Ectodermal cell (in vitro differentiated cells): Measurements from ENCODE around the gene BICD2.

Source experiments
- H3K27ac ChIP-seq: 2 replicates; pipeline ENCODE4 v1.7.0; 2013; ENCODE audit warnings: mild to moderate bottlenecking, low read depth, low read length; ENCODE audit not compliant: insufficient read depth, poor library complexity, severe bottlenecking
- H3K27me3 ChIP-seq: 2 replicates; pipeline ENCODE4 v1.7.0; 2013; ENCODE audit warnings: mild to moderate bottlenecking, low read length; ENCODE audit not compliant: insufficient read depth, control insufficient read depth, poor library complexity, severe bottlenecking
- H3K36me3 ChIP-seq: one replicate; pipeline ENCODE4 v1.7.0; 2013; ENCODE audit warnings: low read length; ENCODE audit not compliant: control insufficient read depth, insufficient read depth
- H3K4me1 ChIP-seq: one replicate; pipeline ENCODE4 v1.7.0; 2013; ENCODE audit warnings: low read length; ENCODE audit not compliant: control insufficient read depth, insufficient read depth
- H3K4me3 ChIP-seq: 2 replicates; pipeline ENCODE4 v1.7.0; 2013; ENCODE audit warnings: low read depth, low read length, control low read depth; ENCODE audit not compliant: insufficient read depth
- H3K9me3 ChIP-seq: 2 replicates; pipeline ENCODE4 v1.7.0; 2013; ENCODE audit warnings: mild to moderate bottlenecking, low read length, moderate library complexity; ENCODE audit not compliant: control insufficient read depth
- WGBS, 2 experiments: methylation state at CpG; one replicate each; pipeline ENCODE4 v1.1.7; 2013; ENCODE audit warnings: missing lambda C conversion rate in 2 of 2; 5-methylcytosine and 5-hydroxymethylcytosine counted together

Gene BICD2

DNA sequence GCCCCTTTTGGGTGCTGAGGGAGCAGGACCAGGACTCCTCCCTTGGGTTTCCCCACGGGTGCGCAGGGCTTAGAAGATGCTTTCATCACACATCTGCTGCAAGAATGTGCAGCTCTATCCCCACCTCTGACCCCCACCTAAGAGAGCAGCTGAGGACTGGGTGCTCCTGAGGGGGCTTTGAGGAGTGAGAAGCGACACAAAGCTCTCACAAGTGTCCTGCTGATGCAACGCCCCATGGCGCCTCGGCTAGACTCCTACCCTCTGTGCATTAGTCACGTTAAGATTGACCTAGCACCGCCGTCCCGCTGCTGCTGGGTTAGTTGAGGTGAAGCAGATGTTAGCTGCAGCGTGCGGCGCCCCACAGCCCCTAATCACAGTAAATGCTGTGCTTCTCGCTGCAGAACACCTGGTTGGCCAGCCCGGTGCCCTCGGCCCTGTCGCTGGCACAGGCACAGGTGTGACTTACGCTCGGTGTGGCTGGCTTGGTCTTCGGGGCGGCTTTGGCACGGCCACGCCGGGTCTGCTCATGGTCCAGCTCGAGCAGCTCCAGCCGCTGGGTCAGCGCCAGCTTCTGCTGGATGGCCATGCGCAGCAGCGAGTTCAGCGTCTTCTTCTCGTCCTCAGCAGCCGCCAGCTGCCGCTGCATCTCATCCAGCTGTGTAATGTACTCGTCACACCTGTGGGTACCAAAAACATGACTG lies 49.7 kb downstream of the BICD2 start:
- 96 to 97% methylated on average over 34 of the region's 34 CpGs for WGBS, 2 experiments

DNA sequence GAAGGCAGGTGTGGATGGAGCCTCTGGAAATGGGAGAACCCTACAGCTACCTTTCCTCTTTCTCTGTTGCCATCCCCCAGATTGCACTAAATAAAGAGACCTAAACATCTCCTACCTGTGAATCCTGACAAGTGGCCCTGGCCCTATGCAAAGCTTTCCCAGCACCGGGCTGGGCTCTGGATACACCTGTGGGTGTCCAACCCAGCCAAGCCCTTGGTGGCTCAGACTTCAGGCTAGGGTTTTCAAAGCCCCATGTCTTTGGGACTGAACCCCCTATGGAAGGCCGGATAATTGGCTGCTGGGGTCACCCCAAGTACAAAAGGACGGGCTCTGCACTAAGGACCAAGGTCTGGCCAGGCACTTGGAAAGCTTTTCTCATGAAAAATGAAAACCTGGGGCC lies 50.6 kb downstream of the BICD2 start:
- no peaks in the 10 kb centered on the region for H3K27me3 ChIP-seq
- peaks cover 25% of the 10 kb centered on the region for H3K36me3 ChIP-seq
- 93 to 94% methylated on average over 3 of the region's 3 CpGs for WGBS, 2 experiments
- no peaks in the 10 kb centered on the region for H3K4me1 ChIP-seq
- H3K4me3 ChIP-seq: no peak overlapping the region
- H3K27ac ChIP-seq: no peak overlapping the region
- no peaks in the 10 kb centered on the region for H3K9me3 ChIP-seq

More for the DNA sequence above, 49.7 kb downstream of the BICD2 start:
- H3K27ac ChIP-seq: no peak overlapping the region
- peaks cover 33% of the 10 kb centered on the region for H3K36me3 ChIP-seq
- H3K27me3 ChIP-seq: no peaks in the 10 kb centered on the region
- no peaks in the 10 kb centered on the region for H3K4me1 ChIP-seq
- no peaks in the 10 kb centered on the region for H3K9me3 ChIP-seq
- H3K4me3 ChIP-seq: no peak overlapping the region

DNA sequence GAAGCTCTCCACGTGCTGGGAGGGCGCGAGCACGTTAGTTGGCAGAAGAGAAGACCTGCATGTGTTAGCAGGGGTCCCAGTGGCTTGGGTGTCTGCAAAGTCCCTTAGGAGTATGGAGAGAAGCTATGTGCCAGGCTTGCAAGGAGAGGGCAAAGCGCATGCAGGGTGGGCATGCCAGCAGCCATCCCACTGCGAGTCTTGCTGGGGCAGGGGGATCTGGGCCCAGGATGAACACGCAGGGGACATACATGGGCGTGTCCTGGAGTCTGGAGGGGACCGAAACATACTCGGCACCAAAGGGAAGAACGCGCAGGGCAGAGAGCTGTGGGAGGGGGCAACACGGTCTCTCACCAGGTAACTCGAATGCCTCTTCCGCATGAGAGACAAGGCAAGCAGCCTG lies 51.1 kb downstream of the BICD2 start:
- 94 to 95% methylated on average over 15 of the region's 15 CpGs for WGBS, 2 experiments
- H3K36me3 ChIP-seq: peaks cover 20% of the 10 kb centered on the region

DNA sequence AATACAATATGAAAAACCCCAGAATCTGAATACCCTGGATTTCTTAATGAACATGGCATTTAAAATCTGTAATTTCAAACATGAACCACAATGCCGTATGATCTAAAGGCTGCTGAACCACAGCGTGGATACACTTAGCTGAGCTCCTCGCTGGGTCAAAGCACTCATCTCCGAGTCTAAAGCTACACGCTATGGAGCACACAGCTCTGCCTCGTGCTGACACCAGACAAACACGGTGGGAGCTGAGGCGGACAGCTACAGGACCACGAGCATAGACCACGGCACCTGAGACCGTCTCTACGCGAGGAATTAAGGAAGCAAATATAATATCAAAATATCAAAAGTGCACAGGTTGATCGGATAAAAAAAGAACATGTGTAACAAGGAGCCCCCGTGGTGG lies 51.9 kb downstream of the BICD2 start:
- no peak overlapping the region for H3K27ac ChIP-seq
- no peaks in the 10 kb centered on the region for H3K27me3 ChIP-seq
- 95 to 97% methylated on average over 15 of the region's 15 CpGs for WGBS, 2 experiments
- no peak overlapping the region for H3K4me3 ChIP-seq
- no peaks in the 10 kb centered on the region for H3K9me3 ChIP-seq
- H3K4me1 ChIP-seq: no peaks in the 10 kb centered on the region
- H3K36me3 ChIP-seq: peaks cover 17% of the 10 kb centered on the region

More for the DNA sequence above, 51.1 kb downstream of the BICD2 start:
- no peaks in the 10 kb centered on the region for H3K4me1 ChIP-seq
- H3K27ac ChIP-seq: no peak overlapping the region
- no peaks in the 10 kb centered on the region for H3K27me3 ChIP-seq
- H3K9me3 ChIP-seq: no peaks in the 10 kb centered on the region
- H3K4me3 ChIP-seq: no peak overlapping the region

DNA sequence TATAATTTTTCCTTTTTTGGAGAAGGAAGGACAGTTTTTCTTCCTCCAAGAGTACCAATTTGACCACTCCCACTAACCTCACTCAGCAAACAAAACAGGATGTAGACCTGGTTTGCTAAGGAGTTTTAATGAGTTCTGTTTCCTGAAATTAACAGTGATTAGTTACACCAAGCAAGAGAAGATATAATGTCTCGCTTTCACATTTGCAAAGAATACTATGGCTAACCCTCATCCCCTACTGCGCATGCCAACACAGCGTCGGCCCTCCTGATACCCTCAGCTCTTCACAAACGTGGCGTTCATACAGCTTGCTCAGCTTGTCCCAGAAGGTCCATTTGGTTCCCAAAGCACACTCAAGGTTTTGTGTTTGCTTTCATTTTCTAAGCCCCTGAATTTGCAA lies 52.8 kb downstream of the BICD2 start:
- 93 to 95% methylated on average over 6 of the region's 6 CpGs for WGBS, 2 experiments
- peaks cover 17% of the 10 kb centered on the region for H3K36me3 ChIP-seq
- no peak overlapping the region for H3K4me3 ChIP-seq
- H3K27me3 ChIP-seq: no peaks in the 10 kb centered on the region
- no peak overlapping the region for H3K27ac ChIP-seq
- H3K9me3 ChIP-seq: no peaks in the 10 kb centered on the region
- no peaks in the 10 kb centered on the region for H3K4me1 ChIP-seq

DNA sequence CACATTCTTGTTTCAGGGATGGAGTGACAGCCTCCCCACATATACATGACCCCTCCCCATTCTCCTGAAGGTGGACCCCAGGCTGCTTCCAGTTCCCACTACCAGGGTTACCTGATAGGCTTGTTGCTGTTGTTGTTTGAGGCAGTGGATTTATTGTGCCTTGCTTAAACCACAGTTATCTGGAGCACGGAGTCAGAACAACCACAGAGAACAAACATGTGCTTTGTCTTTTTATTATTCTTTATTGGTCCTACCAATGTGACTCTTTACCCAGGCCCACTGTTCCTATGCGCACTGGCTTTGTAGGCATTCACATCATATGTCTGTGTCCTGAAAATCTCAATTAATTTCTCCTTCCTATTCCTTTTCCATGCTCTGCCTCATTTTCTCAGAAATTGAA lies 53.5 kb downstream of the BICD2 start:
- Histone ChIP-seq H3K36me3 (peaks cover 17% of the 10 kb centered on the region), H3K27ac (no peak overlapping the region), H3K9me3 (no peaks in the 10 kb centered on the region), H3K27me3 (no peaks in the 10 kb centered on the region), H3K4me3 (no peak overlapping the region), H3K4me1 (no peaks in the 10 kb centered on the region)
- WGBS, 2 experiments: 92 to 94% methylated on average over 2 of the region's 2 CpGs

DNA sequence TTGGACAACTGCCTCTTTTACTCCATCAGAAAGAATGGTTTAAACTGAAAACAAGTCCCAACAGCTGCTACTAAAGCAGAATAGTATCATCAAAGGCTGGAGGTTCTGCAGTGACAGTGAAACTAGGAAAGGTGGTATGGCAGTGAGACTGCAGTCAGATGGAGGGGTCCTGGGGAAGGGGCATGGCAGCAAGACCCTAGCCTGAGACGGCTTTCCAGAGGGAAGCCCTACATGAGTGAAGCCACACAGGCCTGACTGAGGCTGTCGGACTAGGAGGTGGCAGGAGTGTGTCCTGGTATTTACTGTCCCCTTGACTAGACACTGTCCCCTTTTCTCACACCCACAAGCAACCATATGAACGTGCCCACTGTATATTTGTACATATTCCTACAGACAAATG lies 54.3 kb downstream of the BICD2 start:
- no peaks in the 10 kb centered on the region for H3K9me3 ChIP-seq
- H3K4me3 ChIP-seq: no peak overlapping the region
- H3K27ac ChIP-seq: no peak overlapping the region
- peaks cover 12% of the 10 kb centered on the region for H3K36me3 ChIP-seq
- no peaks in the 10 kb centered on the region for H3K27me3 ChIP-seq
- 91 to 96% methylated on average over 3 of the region's 3 CpGs for WGBS, 2 experiments
- no peaks in the 10 kb centered on the region for H3K4me1 ChIP-seq

DNA sequence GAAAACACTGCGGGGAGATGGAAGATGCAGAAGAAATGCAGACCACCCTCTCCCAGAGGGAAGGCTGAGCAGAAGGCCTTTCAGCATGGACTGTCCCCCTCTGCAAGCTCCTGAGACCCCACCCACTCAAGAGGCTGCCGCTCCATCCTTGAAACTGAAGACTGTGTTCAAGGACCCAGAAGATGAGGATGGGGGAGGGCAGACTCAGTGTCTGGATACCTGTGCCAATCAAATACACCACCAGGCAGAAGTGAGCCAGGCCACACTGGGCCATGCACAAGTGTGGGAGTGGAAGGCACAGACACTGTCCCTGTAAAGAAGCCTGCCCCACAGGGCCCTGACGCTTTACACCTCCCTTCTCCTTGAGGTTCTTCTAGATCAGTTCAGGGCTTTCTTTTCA lies 54.7 kb downstream of the BICD2 start:
- Histone ChIP-seq H3K9me3 (no peaks in the 10 kb centered on the region), H3K4me1 (no peaks in the 10 kb centered on the region), H3K27me3 (no peaks in the 10 kb centered on the region), H3K27ac (no peak overlapping the region), H3K4me3 (no peak overlapping the region), H3K36me3 (peaks cover 8% of the 10 kb centered on the region)
- WGBS, 2 experiments: 93 to 98% methylated on average over 3 of the region's 3 CpGs

DNA sequence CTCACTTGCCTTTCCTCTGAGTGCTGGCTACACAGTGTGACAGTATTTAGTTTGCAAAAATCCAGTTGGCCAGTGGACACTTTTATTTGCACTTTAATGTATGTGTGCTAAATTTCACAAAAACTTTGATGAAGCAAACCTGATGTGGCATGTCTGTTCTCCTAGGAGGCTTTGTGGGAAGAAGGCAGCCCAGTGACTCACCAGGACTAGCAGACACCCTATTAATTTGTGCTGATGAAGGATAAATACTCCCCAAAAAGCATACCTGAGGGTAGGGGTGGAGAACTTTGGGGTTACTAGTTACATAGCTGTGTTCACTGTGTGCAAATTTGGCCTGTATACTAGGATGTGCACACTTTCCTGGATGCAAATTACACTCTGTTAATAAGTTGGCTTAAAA lies 55.4 kb downstream of the BICD2 start:
- Histone ChIP-seq H3K9me3 (no peaks in the 10 kb centered on the region), H3K4me1 (no peaks in the 10 kb centered on the region), H3K36me3 (peaks cover 4% of the 10 kb centered on the region), H3K27ac (no peak overlapping the region), H3K27me3 (no peaks in the 10 kb centered on the region), H3K4me3 (no peak overlapping the region)

DNA sequence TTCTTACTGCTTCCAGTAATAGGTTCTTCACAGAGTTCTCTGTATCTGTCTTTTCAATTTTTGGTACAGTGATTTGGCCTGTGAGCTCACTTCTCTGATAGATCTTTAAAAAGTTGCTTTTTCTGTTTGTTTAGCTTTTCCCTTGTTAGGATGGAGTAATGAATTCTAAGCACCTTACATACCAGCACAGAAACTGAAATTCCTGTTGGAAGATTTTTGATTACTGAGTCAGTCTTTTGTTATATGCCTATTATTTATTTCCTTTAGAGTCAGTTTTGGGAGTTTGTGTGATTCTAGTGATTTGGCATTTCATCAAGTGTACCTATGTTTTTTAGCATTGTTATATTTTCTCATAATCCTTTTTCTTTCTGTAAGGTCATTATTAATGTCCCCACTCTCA lies 57.1 kb downstream of the BICD2 start:
- H3K9me3 ChIP-seq: no peaks in the 10 kb centered on the region
- no peaks in the 10 kb centered on the region for H3K36me3 ChIP-seq
- H3K4me3 ChIP-seq: no peak overlapping the region
- H3K27ac ChIP-seq: no peak overlapping the region
- H3K4me1 ChIP-seq: no peaks in the 10 kb centered on the region
- H3K27me3 ChIP-seq: no peaks in the 10 kb centered on the region
